Endothelial cell (in vitro differentiated cells): ENCODE results near the gene FAF2. TPM values are rescaled to one million over a fixed set of nuclear protein-coding genes. Genes with fewer than 3 reads are reported as not detected.

Source experiments
- DNase-seq: peaks from one replicate; pipeline ENCODE4 v3.0.0; 2021; ENCODE audit warnings: low spot score
- H3K27ac Mint-ChIP-seq: one replicate; pipeline ENCODE4 v1.8.0; 2021; ENCODE audit warnings: mixed read lengths, inconsistent platforms; ENCODE audit not compliant: unreplicated experiment
- H3K27me3 Mint-ChIP-seq: one replicate; pipeline ENCODE4 v1.8.0; 2021; ENCODE audit warnings: mild to moderate bottlenecking, moderate library complexity, mixed read lengths, inconsistent platforms; ENCODE audit not compliant: unreplicated experiment
- H3K36me3 Mint-ChIP-seq: one replicate; pipeline ENCODE4 v1.8.0; 2021; ENCODE audit warnings: mild to moderate bottlenecking, low read depth, mixed read lengths, inconsistent platforms; ENCODE audit not compliant: unreplicated experiment
- H3K4me1 Mint-ChIP-seq: one replicate; pipeline ENCODE4 v1.8.0; 2021; ENCODE audit warnings: mild to moderate bottlenecking, mixed read lengths, inconsistent platforms; ENCODE audit not compliant: unreplicated experiment
- H3K4me3 Mint-ChIP-seq: one replicate; pipeline ENCODE4 v1.8.0; 2021; ENCODE audit warnings: mild to moderate bottlenecking, mixed read lengths, inconsistent platforms; ENCODE audit not compliant: unreplicated experiment
- H3K9me3 Mint-ChIP-seq: one replicate; pipeline ENCODE4 v1.8.0; 2021; ENCODE audit warnings: mixed read lengths, inconsistent platforms; ENCODE audit not compliant: unreplicated experiment
- total RNA-seq: library from RNA; stranded (reverse); fragmentation: NEBNext Ultra II Directional; extraction: Animal tissue kit (Norgen Biotek cat#: 25700); gene quantifications from one replicate; pipeline ENCODE4 v1.2.1, GENCODE V29; 2021; ENCODE audit not compliant: unreplicated experiment
- TF ChIP-seq, protein P1 (sequence below): fragments of 200-600 bp; sonication (generic); IDR thresholded peaks from one replicate; pipeline ENCODE4 v1.5.0; 2021; ENCODE audit warnings: antibody characterized with exemption; ENCODE audit not compliant: unreplicated experiment

Gene FAF2
- total RNA-seq, 1 donor from 2014 or later, result 40.6 TPM

DNA sequence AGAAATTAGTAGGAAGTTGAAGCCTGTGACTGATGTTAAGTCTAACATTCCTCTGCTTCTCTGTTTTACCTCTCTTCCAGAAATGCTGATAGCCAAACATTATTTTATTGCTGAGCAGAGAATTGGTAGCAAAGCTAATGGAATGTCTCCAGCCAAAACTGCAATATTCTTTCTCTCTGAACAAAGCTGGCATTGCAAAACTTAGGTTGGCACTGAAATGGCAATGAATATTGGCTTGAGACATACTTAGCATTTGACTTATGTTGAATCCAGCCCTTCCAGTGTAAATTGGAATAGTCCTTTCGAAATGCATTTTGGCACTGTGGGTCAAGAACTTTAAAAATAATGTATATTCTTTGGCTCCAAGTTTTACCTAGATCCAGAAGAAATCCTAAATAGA is 21.1 kb downstream of the FAF2 start:
- no peak for DNase-seq
- H3K27me3 Mint-ChIP-seq, result no peaks in the 10 kb centered on the region
- no peak overlapping the region for H3K27ac Mint-ChIP-seq
- H3K4me1 Mint-ChIP-seq, result peaks cover 4% of the 10 kb centered on the region
- H3K9me3 Mint-ChIP-seq, result no peaks in the 10 kb centered on the region
- TF ChIP-seq, protein P1, sequence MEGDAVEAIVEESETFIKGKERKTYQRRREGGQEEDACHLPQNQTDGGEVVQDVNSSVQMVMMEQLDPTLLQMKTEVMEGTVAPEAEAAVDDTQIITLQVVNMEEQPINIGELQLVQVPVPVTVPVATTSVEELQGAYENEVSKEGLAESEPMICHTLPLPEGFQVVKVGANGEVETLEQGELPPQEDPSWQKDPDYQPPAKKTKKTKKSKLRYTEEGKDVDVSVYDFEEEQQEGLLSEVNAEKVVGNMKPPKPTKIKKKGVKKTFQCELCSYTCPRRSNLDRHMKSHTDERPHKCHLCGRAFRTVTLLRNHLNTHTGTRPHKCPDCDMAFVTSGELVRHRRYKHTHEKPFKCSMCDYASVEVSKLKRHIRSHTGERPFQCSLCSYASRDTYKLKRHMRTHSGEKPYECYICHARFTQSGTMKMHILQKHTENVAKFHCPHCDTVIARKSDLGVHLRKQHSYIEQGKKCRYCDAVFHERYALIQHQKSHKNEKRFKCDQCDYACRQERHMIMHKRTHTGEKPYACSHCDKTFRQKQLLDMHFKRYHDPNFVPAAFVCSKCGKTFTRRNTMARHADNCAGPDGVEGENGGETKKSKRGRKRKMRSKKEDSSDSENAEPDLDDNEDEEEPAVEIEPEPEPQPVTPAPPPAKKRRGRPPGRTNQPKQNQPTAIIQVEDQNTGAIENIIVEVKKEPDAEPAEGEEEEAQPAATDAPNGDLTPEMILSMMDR, result no peak
- peaks cover 8% of the 10 kb centered on the region for H3K36me3 Mint-ChIP-seq
- no peak overlapping the region for H3K4me3 Mint-ChIP-seq

DNA sequence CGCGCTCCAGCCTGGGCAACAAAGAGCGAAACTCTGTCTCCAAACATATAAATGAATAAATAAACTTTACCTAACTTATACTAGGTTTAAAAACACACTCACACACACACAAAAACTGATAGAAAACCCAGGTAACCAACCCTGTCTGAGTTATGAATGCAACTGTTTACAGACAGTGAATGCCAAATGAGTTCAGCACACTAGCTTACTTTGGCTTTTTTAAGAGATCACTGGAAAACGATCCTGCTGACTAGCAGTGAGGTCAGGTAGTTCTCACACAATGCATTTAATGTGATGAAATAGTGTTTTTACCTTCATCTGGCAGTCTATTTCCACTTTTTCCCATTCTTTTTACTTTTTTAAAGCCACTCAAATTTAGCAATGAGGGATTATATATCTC is 22.4 kb downstream of the FAF2 start:
- Mint-ChIP-seq H3K36me3 (peaks cover 8% of the 10 kb centered on the region), H3K27ac (no peak overlapping the region), H3K4me3 (no peak overlapping the region), H3K27me3 (no peaks in the 10 kb centered on the region), H3K4me1 (peaks cover 4% of the 10 kb centered on the region), H3K9me3 (no peaks in the 10 kb centered on the region)
- no peak for DNase-seq
- TF ChIP-seq, protein P1, result no peak

DNA sequence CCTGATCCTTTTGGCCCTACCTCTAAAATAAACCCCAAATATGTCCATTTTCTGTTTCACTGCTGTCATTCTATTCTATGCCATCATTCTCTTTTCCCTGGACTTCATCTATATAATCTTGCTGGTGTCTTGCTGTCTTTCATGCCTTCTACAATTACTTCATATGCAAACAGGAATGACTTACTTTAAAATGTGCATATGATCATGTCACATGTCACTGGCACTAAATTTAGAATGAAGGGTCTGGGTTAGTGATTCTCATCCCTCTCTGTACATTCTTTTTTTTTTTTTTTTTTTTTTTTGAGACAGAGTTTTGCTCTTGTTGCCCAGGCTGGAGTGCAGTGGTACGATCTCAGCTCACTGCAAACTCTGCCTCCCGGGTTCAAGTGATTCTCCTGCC is 22.9 kb downstream of the FAF2 start:
- H3K4me3 Mint-ChIP-seq, result no peak overlapping the region
- TF ChIP-seq, protein P1, result no peak
- no peak for DNase-seq
- H3K4me1 Mint-ChIP-seq, result peaks cover 4% of the 10 kb centered on the region
- H3K27ac Mint-ChIP-seq, result no peak overlapping the region
- H3K27me3 Mint-ChIP-seq, result no peaks in the 10 kb centered on the region
- H3K36me3 Mint-ChIP-seq, result peaks cover 8% of the 10 kb centered on the region
- no peaks in the 10 kb centered on the region for H3K9me3 Mint-ChIP-seq

DNA sequence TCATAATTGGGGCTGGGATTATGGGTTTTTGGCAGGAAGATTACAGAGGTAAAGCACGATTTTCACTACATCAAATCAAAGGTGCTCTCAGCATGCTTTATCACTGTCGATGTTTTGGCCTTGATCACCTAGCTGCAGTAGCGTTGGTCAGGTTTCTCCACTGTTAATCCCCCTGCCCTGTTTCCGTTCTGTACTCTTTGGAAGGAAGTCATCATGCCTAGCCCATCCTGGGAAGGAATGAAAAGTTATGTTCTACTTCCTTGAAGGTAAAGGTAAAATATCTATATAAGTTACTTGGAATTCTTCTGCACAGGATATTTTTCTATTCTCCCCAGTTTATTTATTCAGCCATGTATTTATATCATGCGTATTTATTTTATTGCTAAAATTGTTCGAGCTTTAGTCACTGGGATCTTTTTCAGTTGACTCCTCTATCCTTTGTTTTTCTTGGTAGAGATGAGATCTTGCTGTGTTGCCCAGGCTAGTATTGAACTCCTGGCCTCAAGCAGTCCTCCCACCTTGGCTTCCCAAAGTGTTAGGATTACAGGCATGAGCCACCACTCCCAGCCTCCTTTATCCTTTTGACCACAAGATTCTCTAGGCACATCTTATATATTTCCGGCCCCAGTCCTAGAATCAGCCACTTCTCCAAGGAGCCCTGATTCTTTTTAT is 25.3 kb downstream of the FAF2 start:
- Mint-ChIP-seq H3K27ac (peak overlapping the region; percentile 48), H3K4me1 (peaks cover 4% of the 10 kb centered on the region), H3K36me3 (peaks cover 11% of the 10 kb centered on the region), H3K4me3 (no peak overlapping the region), H3K9me3 (no peaks in the 10 kb centered on the region), H3K27me3 (no peaks in the 10 kb centered on the region)
- TF ChIP-seq, protein P1, result no peak
- DNase-seq, result no peak

DNA sequence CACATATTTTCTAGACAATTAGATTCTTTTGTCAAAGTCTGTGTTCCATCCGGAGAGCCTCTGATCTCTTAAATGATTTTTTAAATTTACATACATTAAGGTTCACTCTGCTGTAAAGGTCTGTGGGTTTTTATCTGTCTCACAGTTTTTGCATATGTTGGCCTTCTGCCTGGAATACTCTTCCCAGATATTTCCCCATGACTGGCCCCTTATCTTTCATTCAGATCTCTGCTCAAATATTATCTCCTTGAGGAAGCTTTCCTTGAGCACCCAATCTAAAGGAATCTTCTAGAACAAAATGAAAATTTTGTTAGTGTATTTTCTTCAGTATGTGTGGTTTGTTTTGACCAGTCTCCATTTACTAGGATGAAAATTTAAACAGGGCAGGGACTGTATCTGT is 26.3 kb downstream of the FAF2 start:
- TF ChIP-seq, protein P1, result no peak
- Mint-ChIP-seq H3K36me3 (peaks cover 11% of the 10 kb centered on the region), H3K4me1 (peaks cover 4% of the 10 kb centered on the region), H3K9me3 (no peaks in the 10 kb centered on the region), H3K27ac (no peak overlapping the region), H3K4me3 (no peak overlapping the region), H3K27me3 (no peaks in the 10 kb centered on the region)
- no peak for DNase-seq
